Activated T-cell treated with anti-CD3 and anti-CD28 coated beads, Interleukin-2, amount 50 U/mL, for 1 hour (primary cell): ENCODE results near the gene SNX25.
"Not testable (repeated sequence)": the region's sequence is repeated elsewhere in the genome, so short reads cannot be mapped to it uniquely, and the experiment has no call there.

Experiments used
- DNase-seq: peaks from one replicate; pipeline ENCODE4 v3.0.0-alpha.2; 2020

SNX25 gene

DNA sequence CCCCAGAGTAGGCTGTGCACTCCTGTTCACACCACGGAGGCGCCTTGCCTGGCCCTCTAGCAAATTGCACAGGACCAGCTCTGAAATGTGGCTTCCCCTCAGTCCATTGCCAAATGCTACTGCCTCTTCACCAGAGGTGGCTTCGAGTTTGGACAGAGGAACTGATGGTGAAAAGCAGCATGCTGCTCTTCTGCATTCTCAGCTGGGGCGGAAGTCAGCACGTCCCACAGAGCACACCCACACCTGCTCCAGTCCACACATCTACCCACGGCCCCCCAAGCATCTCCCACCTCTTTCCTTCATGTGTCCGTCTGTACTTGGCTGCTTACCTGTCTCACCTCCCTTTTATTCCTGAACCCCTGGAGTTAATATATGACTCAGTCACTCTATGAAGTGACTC lies 142.8 kb downstream of the SNX25 start:
- no peak for DNase-seq

DNA sequence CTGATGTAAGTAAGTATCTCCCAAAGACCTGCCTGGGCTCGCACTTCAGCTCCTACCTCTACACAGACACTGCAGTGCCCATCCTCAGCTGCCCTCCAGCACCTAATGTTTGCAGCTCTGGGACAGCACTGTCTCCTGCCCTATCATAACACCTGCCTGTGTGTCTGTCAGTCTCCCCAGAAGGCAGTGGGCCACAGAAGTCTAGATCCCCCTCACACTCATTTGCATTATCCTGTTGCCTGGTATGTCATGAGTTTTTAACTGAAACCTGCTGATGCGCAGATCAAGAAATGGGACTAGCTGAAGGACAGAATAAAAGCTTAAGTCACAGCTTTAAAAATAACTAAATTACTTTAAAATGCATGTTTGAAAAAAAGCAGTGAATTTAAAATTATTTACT lies 143.3 kb downstream of the SNX25 start:
- DNase-seq, result no peak

DNA sequence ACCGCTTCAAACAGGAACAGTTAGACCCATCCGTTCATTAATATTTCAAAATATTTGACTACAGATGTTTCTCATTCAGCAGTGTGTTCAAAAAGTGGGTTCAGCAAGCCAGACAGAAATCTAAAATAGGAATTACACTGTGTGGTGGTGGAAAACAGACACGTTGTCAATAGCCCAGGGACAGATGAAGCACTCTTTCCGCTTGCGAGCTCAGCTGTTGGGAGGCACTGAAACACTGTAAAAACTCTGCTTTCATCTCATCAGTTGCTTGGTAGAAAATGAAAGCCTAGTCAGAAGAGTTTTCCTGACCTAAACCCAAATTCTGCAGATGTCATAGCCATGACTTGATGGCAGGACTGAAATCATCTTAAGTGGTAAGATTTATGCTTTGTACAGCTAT lies 147.8 kb downstream of the SNX25 start:
- DNase-seq, result no peak

DNA sequence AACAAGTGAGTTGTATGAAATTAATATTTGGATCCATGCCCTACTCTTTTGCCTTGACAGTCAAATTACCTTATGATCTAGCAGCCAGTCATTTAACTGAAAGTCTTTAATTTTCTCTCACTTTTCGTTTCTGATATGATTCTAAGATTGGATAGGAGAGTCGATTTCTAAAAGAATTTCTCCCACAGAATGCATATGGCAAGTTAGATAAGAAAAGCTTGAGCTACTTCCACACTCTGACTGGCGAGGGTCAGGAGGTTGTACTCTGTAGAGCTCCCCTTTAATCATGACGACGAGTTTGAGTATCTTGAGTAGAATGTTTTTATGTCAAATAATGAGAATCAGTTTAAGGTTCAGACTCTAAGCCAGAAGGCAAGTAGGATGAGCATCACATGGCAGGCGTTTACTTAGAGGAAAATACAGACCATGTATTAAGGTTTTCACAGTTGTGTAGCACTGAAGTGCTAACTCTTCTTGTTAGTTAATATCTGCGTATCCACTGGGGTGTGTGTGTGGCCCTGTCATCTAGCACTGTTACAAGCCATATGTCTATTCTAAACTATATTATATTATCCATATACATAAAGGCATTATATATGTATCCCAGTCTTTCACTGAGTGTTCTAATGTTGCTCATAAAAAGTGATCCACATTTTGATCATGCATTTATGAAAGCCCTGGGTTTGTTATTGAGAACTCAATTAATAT lies 148.5 kb downstream of the SNX25 start:
- no peak for DNase-seq

DNA sequence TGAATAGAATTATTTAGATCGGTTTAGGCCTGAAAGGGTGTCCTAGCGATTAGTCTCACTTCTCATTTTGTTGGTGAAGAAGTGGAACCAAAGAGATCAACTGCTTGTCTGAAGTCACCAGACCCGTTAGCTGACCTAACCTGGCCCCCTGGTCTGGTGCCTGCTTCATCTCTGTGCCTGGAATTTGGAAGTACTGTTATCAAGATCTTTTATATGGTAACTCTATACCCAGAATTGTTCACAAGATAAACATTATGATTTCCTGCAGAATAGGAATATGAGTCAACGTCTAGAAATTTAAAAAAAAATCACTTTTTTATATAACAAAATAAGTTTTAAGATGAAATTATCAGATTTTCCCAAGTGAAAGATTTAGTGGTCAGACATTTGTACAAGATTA lies 149.1 kb downstream of the SNX25 start:
- no peak for DNase-seq

DNA sequence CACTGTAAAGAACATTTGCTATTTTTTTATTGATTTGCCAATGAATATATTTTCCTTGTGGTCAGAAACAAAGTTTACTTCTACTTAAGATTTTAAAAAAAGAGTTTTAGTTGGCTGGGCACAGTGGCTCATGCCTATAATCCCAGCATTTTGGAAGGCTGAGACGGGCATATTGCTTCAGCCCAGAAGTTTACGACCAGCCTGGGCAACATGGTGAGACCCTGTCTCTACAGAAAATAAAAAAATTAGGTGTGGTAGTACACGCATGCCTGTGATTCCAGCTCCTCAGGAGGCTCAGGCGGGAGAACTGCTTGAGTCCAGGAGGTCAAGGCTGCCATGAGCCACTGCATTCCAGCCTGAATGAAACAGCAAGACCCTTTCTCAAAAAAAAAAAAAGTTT lies 149.6 kb downstream of the SNX25 start:
- no peak for DNase-seq

DNA sequence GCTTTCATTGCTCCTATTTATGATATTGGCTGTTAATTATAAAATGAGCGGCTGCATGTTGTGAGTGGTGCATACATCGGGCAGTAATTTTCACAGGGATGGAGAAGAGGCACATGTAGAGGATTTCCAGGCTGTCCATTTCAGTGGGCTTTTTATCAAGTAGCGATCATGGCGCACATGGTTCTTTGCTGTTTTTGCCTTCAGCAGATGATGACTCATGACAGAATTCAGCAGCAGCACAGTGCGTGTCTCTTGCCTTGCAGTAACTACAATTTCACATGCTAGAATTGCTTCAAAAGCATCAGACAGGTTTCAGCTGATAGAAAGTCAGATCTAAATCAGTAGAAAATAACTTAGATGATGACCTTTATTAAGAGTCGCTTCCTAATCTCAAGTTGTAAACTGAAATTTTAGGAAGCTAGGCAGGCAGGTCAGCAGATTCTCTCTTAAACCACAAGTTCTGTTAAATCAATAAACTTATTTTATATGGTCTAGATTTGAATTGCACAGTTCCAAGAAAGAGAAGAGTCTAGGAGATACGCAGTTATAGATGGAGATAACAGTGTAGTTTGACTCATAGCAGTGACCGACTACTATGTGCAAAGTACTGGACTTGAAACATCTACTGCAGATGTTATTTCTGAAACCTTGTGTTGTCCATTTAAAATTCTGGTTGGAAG lies 150.5 kb downstream of the SNX25 start:
- no peak for DNase-seq

DNA sequence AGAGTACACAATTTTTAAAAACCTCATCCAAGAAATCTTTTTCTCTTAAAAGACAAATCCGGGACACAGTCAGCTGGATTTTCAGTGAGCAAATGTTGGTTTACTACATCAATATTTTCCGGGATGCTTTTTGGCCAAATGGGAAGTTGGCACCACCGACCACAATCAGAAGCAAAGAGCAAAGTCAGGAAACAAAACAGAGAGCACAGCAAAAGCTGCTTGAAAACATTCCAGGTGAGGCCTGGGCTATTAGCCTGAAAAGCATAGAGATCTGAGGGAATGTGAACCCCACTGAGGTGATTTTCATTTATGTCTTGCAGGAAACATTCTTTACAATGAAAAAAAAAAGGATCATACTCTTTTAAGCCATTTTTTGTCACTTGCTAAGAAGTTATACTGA lies 152.5 kb downstream of the SNX25 start:
- DNase-seq, result no peak

DNA sequence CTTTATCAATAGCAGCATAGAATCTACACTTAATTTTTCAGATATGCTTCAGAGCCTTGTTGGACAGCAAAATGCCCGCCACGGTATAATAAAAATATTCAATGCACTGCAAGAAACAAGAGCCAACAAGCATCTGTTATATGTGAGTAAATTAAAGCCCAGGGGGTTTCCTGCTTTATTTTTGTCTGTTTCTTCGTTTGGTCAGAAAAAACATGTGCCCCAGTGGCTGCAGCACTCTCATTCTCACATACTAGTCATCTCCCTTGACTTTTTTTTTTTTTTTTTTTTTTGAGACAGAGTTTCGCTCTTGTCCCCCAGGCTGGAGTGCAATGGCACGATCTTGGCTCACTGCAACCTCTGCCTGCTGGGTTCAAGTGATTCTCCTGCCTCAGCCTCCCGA lies 153.2 kb downstream of the SNX25 start:
- not testable (repeated sequence) for DNase-seq

DNA sequence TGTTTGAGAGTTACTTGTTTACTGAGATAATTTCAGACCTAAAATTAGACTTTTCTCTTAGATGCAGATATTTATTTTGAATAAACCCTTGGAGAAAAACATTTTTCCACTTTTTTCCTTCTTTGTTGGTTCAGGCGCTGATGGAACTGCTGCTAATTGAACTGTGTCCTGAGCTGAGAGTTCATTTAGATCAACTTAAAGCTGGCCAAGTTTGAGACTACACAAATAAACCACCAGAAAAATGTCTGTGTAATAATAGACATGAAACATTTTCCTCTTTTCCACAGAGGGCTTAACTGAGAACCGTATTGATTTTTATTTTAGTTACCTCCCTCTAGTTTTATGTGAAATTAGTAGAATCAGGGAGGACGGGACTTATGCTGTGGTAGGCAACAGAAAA lies 153.9 kb downstream of the SNX25 start:
- no peak for DNase-seq

DNA sequence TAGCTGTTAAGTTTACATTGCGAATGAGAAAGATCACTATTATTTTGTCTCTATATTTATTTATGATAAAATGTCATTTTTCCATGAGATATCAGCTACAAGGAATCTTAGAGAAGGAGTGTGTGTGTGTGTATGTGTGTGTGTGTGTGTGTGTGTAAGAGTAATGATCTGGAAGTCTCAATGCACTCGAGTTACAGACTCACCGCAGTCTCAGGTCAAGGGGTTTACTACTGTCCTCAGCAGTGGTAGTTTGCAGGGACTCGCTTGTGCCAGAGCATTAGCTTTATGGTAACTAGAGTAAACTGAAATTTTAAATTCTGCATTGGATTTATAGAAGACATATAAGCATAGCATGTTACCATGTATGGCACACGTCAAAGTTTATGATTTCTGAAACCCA lies 155.5 kb downstream of the SNX25 start:
- no peak for DNase-seq

DNA sequence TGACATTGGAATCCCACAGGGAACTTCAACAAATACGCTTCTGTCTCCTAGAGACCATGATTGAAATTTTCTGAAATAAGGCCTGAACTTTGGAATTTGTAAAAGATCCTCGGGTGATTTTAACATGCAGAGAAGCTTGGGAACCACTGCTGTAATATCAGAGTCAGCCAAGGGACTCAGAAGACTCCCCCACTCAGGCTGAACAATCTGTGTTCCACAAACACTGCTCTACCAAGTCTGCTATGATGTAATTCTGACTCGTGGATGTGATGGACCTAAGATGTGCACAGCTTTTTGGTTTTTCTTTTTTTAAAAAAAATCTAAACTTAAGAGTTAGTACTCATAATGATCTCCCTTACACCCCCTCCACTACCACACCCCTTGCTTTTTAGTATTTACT lies 160.3 kb downstream of the SNX25 start:
- no peak for DNase-seq

DNA sequence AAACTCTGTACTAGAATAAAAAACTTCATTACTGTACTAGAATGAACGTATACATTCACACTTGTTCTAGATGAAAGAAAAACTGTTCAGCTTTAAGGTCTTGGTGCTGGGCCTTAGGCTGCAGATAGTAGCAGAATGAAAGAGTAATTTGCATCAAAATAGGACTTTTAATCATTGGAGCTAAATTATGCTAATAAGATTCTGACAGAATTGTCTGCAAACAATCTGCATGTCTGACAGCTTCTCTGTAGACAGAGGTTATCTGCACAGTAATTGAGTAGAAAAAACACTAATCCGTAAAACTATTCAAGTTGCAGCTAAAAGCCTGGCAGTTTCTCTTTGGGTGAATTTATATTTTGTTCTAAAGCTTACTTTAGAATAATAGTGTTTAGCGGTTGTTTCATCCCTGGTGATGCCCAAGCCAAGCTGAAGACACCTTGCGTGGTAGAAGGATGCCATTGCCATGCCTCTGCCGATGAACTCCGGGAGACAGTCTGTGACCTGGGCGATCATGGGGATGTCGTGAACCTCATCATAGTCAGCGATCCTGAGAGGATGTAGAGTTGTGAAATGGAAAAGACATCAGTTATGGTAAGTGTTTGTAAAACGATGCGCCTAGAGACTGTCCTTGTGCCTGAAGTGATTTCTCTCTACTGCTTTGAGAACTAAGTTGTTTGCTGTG lies 161.0 kb downstream of the SNX25 start:
- no peak for DNase-seq

DNA sequence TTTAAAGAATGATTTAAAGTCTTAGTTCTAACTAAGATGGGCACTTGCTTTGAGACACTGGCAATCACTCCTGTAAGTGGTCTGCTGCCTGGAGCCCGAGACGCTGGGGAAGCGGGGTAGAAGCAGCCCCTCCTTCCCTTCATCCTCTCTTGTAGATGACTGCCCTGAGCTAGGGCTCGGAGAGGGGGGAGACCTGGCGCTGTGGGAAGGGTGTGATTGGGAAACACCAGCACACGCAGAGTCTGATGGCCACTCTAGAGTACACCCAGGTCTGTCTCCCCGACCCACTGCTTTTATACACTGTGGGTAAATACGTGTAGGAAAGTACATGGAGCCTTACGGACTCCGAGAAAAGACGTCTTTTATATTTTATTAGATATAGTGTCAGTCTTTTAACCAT lies 162.3 kb downstream of the SNX25 start:
- DNase-seq, result no peak

DNA sequence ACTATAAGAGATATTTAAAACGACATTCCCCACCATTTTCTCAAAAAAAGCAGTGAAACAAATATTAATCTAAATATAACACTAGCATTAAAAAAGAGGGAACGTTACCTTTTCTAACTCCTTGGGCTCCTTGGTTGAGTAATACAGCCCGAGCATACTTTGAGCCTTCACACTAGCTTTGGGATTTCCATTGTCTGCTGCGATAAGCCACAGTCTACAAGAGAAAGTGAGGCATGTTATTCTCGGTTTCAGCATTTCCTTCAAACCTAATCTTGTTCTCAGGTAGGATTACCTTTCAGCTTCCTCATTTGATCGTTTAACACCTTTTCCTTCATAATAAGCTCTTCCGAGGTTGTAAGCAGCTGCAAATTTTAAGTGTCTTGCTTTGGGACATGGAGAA lies 164.6 kb downstream of the SNX25 start:
- no peak for DNase-seq

DNA sequence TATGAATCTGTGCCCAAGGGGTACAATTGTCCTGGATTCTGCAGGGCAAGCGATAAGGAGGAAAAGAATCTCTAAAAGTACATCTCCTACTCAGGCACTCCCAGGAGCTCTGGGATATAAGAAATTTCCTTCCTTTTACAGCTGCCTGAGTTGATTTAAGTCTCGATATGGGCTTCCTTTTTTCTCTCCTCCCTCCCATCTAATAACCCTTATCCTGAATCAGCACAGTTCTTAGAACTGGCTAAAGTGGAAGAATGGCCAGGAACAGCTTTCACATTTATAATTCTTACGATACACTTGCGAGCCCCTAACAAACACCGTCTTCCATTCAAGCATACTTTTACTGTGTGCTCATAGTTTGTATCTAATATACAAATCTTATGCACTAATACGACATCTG lies 165.2 kb downstream of the SNX25 start:
- DNase-seq, result no peak

DNA sequence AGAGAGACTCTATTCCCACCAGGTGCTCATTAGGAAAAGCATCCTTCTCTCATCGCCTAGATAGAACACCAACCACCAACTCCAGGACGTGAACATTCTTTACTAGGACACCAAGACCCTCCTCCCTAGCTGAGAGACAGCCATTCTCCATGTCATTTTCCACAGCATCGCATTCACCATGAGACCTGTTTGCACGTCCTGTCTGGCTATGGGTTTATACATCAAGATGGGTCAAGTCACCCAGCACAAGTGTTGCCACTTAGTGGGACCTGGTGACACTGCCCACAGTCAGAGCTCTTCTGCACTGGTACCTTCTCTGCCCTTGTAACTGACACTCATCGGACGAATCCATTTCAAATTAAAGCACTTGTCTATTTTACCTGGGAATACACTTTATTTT lies 168.9 kb downstream of the SNX25 start:
- no peak for DNase-seq

DNA sequence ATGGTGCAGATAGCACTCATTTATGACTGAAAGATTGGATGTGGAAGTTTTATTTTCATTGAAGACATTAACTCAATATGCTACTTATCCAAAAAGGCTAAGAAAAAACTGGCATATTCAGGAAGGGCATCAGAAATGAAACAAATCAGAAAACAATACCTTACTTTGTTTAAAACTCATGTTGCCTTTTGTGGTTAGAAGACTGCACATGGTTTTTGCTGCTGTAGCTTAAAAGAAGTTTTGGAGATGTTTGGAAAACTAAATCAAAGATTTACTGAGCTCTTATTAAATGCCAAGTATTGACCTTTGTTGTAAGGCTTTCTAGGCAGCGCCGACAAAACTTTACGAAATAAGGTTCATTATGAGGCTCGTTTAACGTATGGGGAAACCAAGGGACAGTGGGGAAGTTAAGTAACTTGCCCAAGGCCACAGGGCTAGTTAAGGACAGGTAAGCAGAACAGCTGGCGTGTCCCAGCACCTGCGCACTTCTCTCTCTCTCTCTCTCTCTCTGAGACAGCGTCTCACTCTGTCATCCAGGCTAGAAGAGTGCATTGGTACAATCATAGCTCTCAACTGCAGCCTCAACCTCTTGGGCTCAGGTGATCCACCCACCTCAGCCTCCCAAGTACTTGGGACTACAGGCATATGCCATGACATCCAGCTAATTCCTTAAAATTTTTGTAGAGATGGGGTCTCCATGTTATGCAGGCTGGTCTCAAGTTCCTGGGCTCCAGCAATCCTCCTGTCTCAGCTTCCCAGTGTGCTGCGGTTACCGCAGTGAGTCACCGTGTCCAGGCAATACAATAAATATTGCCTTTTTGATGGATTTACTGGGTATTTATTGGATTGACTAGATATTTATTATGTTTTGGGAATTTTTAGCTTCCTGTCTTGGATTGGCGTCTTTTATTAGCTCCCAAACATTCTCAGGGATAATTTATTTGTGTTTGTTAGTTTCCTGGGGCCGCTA lies 170.2 kb downstream of the SNX25 start:
- DNase-seq, result no peak

DNA sequence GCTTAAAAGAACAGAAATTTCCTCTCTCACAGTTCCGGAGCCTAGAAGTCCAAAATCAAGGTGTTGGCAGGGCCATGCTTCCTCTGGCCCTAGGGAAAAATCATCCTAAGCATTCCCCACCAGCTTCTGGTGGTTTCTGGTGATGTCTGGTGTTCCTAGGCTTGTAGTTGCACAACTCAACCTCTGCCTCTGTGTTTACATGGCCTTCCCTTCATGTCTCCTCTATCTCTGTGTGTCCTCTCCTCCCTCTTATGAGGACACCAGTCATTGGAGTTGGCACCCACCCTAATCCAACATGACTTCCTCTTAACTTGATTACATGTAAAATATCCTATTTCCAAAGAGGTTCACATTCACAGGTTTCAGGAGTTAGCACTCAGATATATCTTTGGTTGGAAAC lies 170.9 kb downstream of the SNX25 start:
- DNase-seq, result no peak

DNA sequence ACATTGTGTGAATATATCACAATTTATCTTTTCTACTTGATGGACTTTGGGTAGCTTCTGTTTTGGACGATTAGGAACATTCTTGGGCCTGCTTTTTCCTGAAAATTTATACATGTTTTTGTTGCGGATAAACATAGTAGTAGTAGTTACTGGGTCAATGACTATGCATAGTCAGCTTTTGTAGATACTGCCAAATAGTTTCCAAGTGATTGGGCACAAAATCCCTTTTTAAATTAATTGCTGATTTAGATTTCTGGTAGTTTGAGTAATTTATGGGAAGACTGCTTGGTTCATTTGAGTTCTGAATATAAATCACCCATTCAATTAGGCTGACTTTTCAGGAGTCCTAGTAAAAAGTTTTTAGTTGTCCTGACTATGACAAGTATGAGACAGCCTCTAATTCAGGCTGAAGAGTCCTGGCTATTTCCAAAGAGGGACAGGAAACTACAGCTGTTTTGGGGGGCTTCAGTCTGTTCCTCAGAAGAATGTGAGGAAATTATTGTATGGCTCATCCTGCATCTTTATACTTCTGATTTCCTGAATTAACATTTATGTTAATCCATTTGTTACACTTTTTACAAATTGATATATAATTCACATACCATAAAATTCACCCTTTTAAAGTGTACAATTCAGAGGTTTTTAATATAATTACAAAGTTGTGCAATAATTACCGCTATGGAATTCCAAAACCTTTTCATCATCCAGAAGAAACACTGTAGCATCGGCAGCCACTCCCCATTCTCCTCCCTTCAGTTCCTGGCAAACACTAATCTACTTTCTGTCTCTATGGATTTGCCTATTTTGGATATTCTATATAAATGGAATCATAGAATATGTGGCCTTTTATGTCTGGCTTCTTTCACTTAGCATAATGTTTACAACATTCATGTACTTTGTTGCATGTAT lies 172.1 kb downstream of the SNX25 start:
- no peak for DNase-seq

DNA sequence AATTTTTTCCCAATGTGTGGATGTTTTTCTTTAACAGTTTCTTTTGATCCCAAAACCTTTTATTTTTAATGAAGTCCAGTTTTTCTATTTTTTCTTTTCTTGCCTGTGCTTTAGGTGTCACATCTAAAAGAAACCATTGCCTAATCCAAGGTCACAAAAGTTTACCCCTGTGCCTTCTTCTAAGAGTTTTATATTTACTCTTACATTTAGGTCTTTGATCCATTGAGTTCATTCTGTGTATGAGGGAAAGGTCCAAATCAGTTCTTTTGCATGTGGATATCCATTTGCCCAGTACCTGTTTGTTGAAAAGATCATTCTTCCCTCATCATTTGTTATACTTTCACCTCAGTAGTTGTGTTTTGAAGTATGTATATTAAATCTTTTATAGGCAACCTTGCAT lies 173.4 kb downstream of the SNX25 start:
- no peak for DNase-seq

DNA sequence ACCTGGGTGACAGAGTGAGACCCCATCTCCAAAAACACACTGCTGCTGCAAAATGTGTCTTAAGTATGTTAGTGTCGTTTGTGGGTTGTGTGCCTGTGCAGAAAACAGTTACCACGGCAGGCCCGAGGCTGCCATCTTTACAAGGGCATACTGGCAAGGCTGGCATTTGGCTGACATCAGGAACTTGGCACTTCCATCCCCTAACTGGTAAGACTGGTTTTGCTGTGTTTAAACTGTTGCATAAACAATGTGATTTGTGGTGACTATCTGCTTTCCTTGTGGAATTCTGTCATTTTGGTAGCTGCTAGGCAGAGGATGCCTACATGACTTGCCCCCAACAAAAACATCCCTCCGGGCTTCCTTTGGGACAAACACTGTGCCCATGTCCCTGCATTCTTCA lies 174.1 kb downstream of the SNX25 start:
- no peak for DNase-seq
